ENCODE data around the gene LMO7.

The LMO7 gene

GRCh38 chr13:75762076-75762937, 126.2 kb downstream of the LMO7 start:
- no peak for TF ChIP-seq CTCF (IDR thresholded peaks at IDR 0.05)
- Histone ChIP-seq H3K79me2 (no peaks in the 10 kb centered on the region), H3K36me3 (ENCODE audit: control insufficient read depth, insufficient read depth, low read length) (no peaks in the 10 kb centered on the region), H3K4me1 (peaks cover 6% of the 10 kb centered on the region), H3K4me3 (ENCODE audit: low read depth, low read length) (no peak overlapping the region), H3K4me2 (ENCODE audit: low read length) (no peak overlapping the region), H3K27ac (peak overlapping the region; percentile 39), H3K9me3 (ENCODE audit: control insufficient read depth, low read length) (no peaks in the 10 kb centered on the region), H3K27me3 (ENCODE audit: control insufficient read depth, insufficient read depth, low read length) (no peaks in the 10 kb centered on the region), H3K9ac (no peak overlapping the region), H2AFZ (peak overlapping the region; percentile 76)

GRCh38 chr13:75762955-75763354, 126.8 kb downstream of the LMO7 start:
- peaks cover 6% of the 10 kb centered on the region for H3K4me1 ChIP-seq
- no peak overlapping the region for H3K27ac ChIP-seq
- no peaks in the 10 kb centered on the region for H3K27me3 ChIP-seq (ENCODE audit: control insufficient read depth, insufficient read depth, low read length)
- no peak for TF ChIP-seq CTCF (IDR thresholded peaks at IDR 0.05)
- no peaks in the 10 kb centered on the region for H3K9me3 ChIP-seq (ENCODE audit: control insufficient read depth, low read length)
- H3K9ac ChIP-seq = no peak overlapping the region
- H3K4me3 ChIP-seq (ENCODE audit: low read depth, low read length) = no peak overlapping the region
- no peaks in the 10 kb centered on the region for H3K79me2 ChIP-seq
- H3K36me3 ChIP-seq (ENCODE audit: control insufficient read depth, insufficient read depth, low read length) = no peaks in the 10 kb centered on the region
- peak overlapping the region; percentile 76 for H2AFZ ChIP-seq
- H3K4me2 ChIP-seq (ENCODE audit: low read length) = no peak overlapping the region

- Histone ChIP-seq H3K27ac (no peak overlapping the region), H3K4me3 (ENCODE audit: low read depth, low read length) (no peak overlapping the region), H3K9ac (no peak overlapping the region)
Observed at GRCh38 chr13:75763512-75763911, 127.4 kb downstream of the LMO7 start.

GRCh38 chr13:75764251-75764925, 128.3 kb downstream of the LMO7 start:
- no peaks in the 10 kb centered on the region for H3K9me3 ChIP-seq (ENCODE audit: control insufficient read depth, low read length)
- H3K4me1 ChIP-seq = peaks cover 6% of the 10 kb centered on the region
- H3K79me2 ChIP-seq = no peaks in the 10 kb centered on the region
- H3K4me3 ChIP-seq (ENCODE audit: low read depth, low read length) = no peak overlapping the region
- H3K27ac ChIP-seq = no peak overlapping the region
- H3K36me3 ChIP-seq (ENCODE audit: control insufficient read depth, insufficient read depth, low read length) = no peaks in the 10 kb centered on the region
- H3K9ac ChIP-seq = no peak overlapping the region
- TF ChIP-seq CTCF (IDR thresholded peaks at IDR 0.05) = no peak
- no peaks in the 10 kb centered on the region for H3K27me3 ChIP-seq (ENCODE audit: control insufficient read depth, insufficient read depth, low read length)
- no peak overlapping the region for H3K4me2 ChIP-seq (ENCODE audit: low read length)
- H2AFZ ChIP-seq = no peak overlapping the region

More at GRCh38 chr13:75763512-75763911, 127.4 kb downstream of the LMO7 start:
- Histone ChIP-seq H3K79me2 (no peaks in the 10 kb centered on the region), H3K4me2 (ENCODE audit: low read length) (no peak overlapping the region), H3K9me3 (ENCODE audit: control insufficient read depth, low read length) (no peaks in the 10 kb centered on the region), H3K27me3 (ENCODE audit: control insufficient read depth, insufficient read depth, low read length) (no peaks in the 10 kb centered on the region), H3K36me3 (ENCODE audit: control insufficient read depth, insufficient read depth, low read length) (no peaks in the 10 kb centered on the region), H2AFZ (no peak overlapping the region), H3K4me1 (peaks cover 6% of the 10 kb centered on the region)
- TF ChIP-seq CTCF (IDR thresholded peaks at IDR 0.05) = no peak

Data from parathyroid adenoma (tissue), 2 donors.